Stimulated activated CD4-positive, alpha-beta T cell treated with anti-CD3 and anti-CD28 coated beads, Interleukin-1b, Interleukin-23, amount 100 ng/mL, for 4 hours (primary cell): ENCODE data around the gene SESN1.

Experiments
- DNase-seq, 2 donors: peaks; one replicate each; pipeline ENCODE4 v3.0.0-alpha.2; 2020; ENCODE audit warnings: low read depth in 2 of 2

SESN1 gene

GRCh38 chr6:109029313-109029712 is 65.3 kb downstream of the SESN1 start:
- DNase-seq = no peak

DNA sequence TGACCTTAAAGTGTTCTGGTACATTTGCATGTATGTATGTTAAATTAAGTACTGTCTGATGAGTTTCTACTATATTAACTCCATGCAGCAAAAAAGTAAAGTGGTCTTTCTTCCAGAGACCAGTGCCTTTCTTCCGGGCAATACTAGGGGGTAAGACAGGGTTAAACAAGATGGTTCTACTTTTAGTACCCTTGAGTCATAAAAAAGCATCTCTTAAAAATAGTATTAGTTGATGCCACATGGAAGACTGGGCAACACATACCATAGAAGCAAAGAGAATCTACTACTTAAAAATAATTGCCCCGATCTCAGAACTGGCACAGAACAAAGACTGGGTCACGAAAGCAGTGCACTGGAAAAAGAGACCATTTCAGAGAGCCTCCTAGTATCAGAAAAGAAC is 66.2 kb downstream of the SESN1 start:
- DNase-seq = no peak

DNA sequence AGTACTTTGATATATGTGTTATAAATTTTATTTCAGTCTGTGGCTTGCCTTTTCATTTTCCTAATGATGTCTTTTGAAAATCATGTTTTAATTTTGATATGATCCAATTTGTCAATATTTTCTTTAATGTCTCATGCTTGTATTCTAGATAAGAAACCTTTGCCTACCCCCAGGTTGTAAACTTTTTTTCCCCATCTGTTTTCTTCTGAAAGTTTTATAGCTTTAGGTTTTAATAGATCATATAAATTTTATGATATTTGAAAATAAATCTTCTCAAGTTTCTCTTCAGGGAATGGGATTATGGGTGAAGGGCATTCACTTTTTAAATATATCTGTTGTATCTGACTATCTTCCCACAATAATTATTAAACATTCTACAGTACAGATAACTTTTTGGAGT is 66.7 kb downstream of the SESN1 start:
- no peak for DNase-seq

DNA sequence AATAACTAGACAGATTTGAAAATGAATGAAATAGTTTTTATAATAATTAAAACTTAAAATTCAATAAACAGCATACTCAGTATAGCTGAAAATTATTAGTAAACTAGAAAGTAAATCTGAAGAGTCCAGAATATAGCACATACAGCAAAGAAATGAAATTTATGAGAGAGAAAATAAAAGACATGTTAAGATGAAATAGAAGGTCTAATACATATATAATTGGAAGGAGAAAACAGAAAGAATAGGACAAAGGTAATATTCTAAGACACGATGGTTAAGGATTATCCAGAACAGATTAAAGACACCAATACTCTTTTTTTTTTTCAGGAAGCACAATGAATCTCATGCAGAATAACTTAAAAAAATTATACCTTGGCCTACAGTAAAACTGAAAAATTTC is 69.0 kb downstream of the SESN1 start:
- DNase-seq = no peak

DNA sequence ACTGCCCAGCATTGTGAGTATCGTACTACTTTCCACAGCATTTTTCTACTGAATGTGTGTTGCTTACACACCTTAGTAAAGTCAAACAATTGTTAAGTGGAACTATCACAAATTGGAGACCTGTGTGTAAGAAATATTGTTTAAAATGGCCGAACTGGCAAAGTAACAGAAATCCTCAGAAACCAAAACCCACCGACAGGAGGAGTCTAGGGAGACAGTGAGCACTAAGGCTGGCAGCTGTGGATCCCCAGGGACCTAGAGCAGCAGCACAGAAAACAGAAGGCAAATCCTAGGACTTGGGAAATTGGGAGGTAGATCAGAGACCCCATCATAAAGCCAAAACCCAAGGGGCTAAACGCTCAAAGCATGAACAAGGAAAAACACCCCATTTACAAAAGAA is 69.9 kb downstream of the SESN1 start:
- DNase-seq = no peak

GRCh38 chr6:109024368-109024767 is 70.3 kb downstream of the SESN1 start:
- DNase-seq = no peak

DNA sequence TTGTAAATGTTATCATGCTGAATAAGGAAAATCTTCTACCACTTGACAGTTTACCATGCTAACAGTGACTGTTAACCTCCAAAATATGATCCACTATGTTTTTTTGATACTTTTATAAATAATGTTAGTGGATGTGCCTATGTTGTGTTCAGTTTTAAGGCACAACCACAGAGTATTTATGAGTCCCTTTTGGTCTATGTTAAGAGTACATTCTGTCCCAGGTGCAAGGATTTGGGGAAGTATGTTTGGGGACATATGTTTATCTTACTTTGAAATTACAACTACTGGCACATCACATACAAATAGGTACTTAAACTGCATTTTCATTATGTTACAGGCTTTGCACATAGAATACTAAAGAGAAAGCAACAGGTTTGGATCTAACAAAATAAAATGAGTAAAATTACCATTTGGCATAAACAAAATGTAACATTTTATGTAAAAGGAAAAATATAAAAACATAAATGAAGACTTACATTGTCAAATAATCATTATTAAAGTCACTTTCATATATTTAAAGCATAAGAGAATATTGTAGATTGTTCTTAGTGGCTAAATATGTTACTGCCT is 71.2 kb downstream of the SESN1 start:
- no peak for DNase-seq

GRCh38 chr6:109021870-109022269 is 72.8 kb downstream of the SESN1 start:
- no peak for DNase-seq

- DNase-seq = no peak
Observed at GRCh38 chr6:109019911-109020310, 74.7 kb downstream of the SESN1 start.

DNA sequence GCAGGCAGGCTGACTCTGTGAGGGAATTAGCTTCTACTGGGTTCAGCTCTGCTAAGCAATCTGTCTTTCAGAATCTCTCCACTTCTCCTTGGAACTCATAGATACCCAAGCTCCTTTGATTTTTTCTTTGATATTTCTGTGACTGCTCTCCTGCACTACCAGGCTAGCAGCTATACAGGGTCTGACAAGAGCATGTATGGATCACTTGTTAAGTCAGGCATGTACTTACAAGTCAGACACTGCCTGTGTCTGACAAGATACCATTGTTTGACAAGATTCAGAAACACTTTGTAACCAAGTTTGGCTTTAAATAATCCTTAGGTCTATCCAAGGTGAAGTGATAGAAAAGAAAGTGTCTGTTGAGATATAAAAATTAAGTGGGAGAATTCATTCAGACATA is 79.5 kb downstream of the SESN1 start:
- DNase-seq = no peak

DNA sequence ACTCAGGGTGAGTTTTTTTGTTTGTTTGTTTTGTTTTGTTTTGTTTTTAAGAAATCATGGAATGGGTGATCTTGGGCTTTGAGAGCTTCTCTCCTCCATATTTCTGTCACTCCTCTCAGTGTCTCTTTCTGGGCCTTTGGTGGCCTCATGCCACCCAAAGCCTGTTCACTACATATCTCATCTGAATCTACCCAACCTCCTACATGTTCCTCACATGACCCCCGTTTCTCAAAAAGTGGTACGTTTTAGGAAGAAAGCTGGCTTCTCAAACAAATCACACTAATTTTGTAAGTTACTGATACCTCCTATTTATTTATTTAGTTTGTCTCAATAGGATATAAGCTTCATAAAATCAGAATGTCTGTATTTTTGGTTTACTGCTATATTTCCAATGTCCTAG is 80.0 kb downstream of the SESN1 start:
- DNase-seq = no peak

DNA sequence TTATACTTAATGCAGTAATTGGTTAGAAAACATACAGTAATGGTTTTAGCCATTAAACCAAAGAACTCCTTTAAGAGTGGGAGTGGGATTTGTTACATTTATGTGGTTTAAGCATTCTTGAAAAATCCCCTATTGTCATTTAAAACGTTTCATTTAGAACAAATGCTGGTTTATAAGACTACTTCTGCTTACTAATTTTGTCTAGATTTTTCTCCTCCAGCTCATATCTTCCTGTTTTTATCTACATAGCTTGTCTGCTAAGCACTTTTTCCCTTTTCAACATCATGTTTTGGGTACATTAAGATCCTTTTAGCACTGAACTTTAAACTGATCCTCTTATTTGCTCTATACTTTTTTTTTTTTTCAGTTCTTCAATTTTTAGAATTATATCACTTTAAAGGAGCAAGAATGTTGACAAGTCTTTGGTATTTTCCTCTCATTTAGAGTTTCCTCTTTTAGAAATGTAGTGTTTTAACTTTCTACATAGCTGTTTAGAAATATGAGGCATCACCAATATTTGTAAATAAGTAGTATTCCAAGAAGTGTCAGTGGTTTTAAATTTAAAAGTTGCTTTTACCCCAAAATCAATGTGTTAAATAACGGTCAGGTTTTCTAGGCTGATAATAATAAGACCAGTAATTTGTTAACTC is 80.9 kb downstream of the SESN1 start:
- no peak for DNase-seq

DNA sequence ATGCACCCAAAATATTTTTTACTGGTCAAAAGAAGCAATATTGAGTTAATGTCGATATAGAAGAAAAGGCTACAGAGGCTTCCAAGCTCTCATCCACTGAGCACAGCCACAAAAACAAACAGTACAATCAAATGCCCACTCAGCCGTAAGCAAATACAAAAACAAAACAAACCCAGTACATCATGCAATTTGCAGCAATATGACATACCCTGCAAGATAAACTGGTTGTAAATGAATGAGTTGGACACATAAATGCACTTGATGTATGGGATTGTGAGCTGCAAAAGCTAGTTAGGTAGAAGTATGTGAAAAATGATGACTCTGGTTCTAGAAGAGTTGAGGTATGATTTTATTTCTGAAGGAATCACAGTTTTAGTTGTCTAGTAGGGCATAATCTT is 83.9 kb downstream of the SESN1 start:
- DNase-seq = no peak

GRCh38 chr6:109009962-109010704 is 84.5 kb downstream of the SESN1 start:
- DNase-seq = no peak

- peak; percentile 84 to 90 for DNase-seq
Observed at GRCh38 chr6:109009236-109009961, 85.2 kb downstream of the SESN1 start.

- no peak for DNase-seq
Observed at GRCh38 chr6:109008537-109009235, 86.0 kb downstream of the SESN1 start.

DNA sequence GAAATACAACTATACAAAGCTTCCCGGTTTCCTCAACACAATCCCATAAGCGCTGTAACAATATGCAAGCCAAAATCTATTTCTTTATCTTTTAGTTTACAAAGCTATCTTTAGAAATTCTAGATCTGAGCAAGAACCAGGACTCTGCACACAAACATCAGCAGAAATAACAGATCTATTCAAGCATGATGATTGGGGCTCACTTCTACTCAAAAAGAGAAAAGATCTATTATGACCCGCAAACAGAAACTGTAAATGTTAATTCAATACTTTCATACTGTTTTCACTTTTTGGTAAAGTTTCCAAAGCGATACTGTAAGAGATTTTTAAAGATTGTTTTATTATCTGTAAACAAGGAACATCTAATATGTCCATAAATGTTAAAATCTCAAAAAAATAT is 86.6 kb downstream of the SESN1 start:
- no peak for DNase-seq

DNA sequence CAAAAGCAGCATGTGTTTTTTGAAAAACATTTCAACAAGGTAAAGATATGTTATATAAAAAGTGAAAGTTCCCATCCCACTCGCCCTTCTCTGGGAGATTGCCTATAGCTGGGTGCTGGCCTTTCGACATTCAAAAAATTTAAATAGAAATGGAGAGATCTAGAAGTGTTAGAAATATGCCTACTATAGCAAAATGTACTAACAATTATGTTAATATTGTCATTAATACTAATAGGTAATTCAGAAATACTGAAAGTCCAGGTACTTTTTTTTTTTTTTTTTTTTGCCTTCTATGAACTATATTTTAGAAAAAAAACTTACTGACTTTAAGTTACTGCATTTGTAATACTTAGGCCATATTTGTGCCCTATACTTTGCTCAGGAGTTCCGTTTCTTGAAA is 87.1 kb downstream of the SESN1 start:
- no peak for DNase-seq

GRCh38 chr6:109006818-109007217 is 87.8 kb downstream of the SESN1 start:
- no peak for DNase-seq

DNA sequence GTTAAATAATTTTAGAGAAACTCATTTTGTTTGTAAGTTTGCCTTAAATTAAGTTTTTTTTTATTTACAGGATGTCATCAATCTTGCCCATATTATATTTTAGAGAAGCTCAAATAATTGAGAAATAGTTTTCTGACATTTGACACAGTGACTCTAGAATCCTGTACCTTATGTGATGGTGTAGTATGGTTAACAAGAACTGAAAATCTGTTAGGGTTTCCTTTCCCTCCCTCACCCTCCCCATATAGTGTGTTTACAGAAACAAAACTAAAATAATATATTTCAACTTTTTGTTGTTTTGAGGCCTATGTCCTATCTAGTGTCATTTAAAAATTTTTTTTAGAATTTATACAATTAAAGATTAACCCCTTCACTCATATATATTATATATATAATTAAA is 91.8 kb downstream of the SESN1 start:
- no peak for DNase-seq

GRCh38 chr6:109002051-109002697 is 92.5 kb downstream of the SESN1 start:
- no peak for DNase-seq
